HG03039 (cell line): ENCODE data around the gene ASAH2B.

Source experiments
- ATAC-seq: cut with Tn5 transposase; IDR thresholded peaks from one replicate; pipeline ENCODE4 v1.9.1; 2021; ENCODE audit warnings: mild to moderate bottlenecking, moderate library complexity; ENCODE audit not compliant: unreplicated experiment

ASAH2B gene

GRCh38 chr10:50796693-50797092 lies 57.0 kb downstream of the ASAH2B start:
- no peak for ATAC-seq

- no peak for ATAC-seq
Observed at GRCh38 chr10:50798297-50798696, 58.6 kb downstream of the ASAH2B start.

- no peak for ATAC-seq
Observed at GRCh38 chr10:50799595-50799994, 59.9 kb downstream of the ASAH2B start.

GRCh38 chr10:50805981-50806622 lies 66.4 kb downstream of the ASAH2B start:
- no peak for ATAC-seq

- no peak for ATAC-seq
Observed at GRCh38 chr10:50807851-50808776, 68.4 kb downstream of the ASAH2B start.
